Fibroblast of pulmonary artery (primary cell): ENCODE results near the gene CBX3.

Source experiments
- DNase-seq: peaks from one replicate; pipeline ENCODE4 v3.0.0-alpha.2; 2010; ENCODE audit warnings: low read depth
- H3K4me3 ChIP-seq: replicated peaks from 2 replicates; pipeline ENCODE4 v1.5.1; 2011; ENCODE audit warnings: low read depth, mild to moderate bottlenecking, control low read depth, low read length, moderate library complexity
- CTCF ChIP-seq: IDR thresholded peaks from 2 replicates; pipeline ENCODE4 v1.5.1; 2011; ENCODE audit warnings: mild to moderate bottlenecking, control low read depth, low read length, inconsistent platforms; ENCODE audit errors: missing control alignments

The CBX3 gene

GRCh38 chr7:26200444-26201246 lies 900 bp upstream of the CBX3 start, which contains the start of gene HNRNPA2B1:
Gene HNRNPA2B1, minus strand, starts transcription at chr7:26200746. Its CDS starts 169 bp downstream, at chr7:26200577.
- DNase-seq = peak; percentile 98
- H3K4me3 ChIP-seq = peak within 1 kb of the TSS; percentile 91
- no peak for TF ChIP-seq CTCF

- no peak for DNase-seq
- no peak for TF ChIP-seq CTCF
- peak overlapping the region; percentile 91 for H3K4me3 ChIP-seq
Measured at GRCh38 chr7:26202019-26202990, 760 bp downstream of the CBX3 start.

GRCh38 chr7:26203016-26203415 lies 1.5 kb downstream of the CBX3 start:
- peak overlapping the region; percentile 91 for H3K4me3 ChIP-seq
- no peak for DNase-seq
- no peak for TF ChIP-seq CTCF

- no peak for TF ChIP-seq CTCF
- H3K4me3 ChIP-seq = no peak overlapping the region
- no peak for DNase-seq
Measured at GRCh38 chr7:26208040-26208439, 6.5 kb downstream of the CBX3 start.

- H3K4me3 ChIP-seq = no peak overlapping the region
- TF ChIP-seq CTCF = no peak
- DNase-seq = no peak
Measured at GRCh38 chr7:26212921-26213718, 11.6 kb downstream of the CBX3 start.

GRCh38 chr7:26213807-26214515 lies 12.4 kb downstream of the CBX3 start:
- DNase-seq = no peak
- no peak for TF ChIP-seq CTCF
- no peak overlapping the region for H3K4me3 ChIP-seq
